MCF 10A (cell line): Measurements from ENCODE around the gene DKKL1. TPM values are rescaled to one million over a fixed set of nuclear protein-coding genes. Genes with fewer than 3 reads are reported as not detected.

Source experiments
- BruUV-seq: library from RNA; stranded (reverse); fragments of 400-500 nt; replicated peaks from 2 replicates; lab custom pipeline; 2021; lab: Mats Ljungman, UMichigan
- CTCF ChIA-PET: fragments of 300-600 bp; sonication (Branson Sonifier 250); formaldehyde crosslinking; extraction: SDS; loops from one replicate; lab custom pipeline; 2021; ENCODE audit warnings: antibody characterized with exemption, inconsistent platforms; lab: Yijun Ruan, JAX
- POLR2A ChIA-PET: fragments of 300-600, 350-650 bp; sonication (Branson Sonifier 250); formaldehyde crosslinking; extraction: SDS; loops from one replicate; lab custom pipeline; 2020; ENCODE audit warnings: antibody characterized with exemption, inconsistent platforms; lab: Yijun Ruan, JAX
- DNase-seq: peaks from one replicate; pipeline ENCODE4 v3.0.0-alpha.2; 2018; ENCODE audit not compliant: unreplicated experiment
- H3K27ac Mint-ChIP-seq: one replicate; pipeline ENCODE4 v1.8.0; 2022; ENCODE audit warnings: mild to moderate bottlenecking, low read depth, mixed read lengths; ENCODE audit not compliant: unreplicated experiment
- H3K27me3 Mint-ChIP-seq: one replicate; pipeline ENCODE4 v1.8.0; 2022; ENCODE audit warnings: mixed read lengths; ENCODE audit not compliant: insufficient read depth, unreplicated experiment
- H3K36me3 Mint-ChIP-seq: one replicate; pipeline ENCODE4 v1.8.0; 2022; ENCODE audit warnings: mild to moderate bottlenecking, moderate library complexity, mixed read lengths; ENCODE audit not compliant: insufficient read depth, unreplicated experiment
- H3K4me1 Mint-ChIP-seq: one replicate; pipeline ENCODE4 v1.8.0; 2022; ENCODE audit warnings: mixed read lengths; ENCODE audit not compliant: insufficient read depth, unreplicated experiment
- H3K4me3 Mint-ChIP-seq: one replicate; pipeline ENCODE4 v1.8.0; 2022; ENCODE audit warnings: mild to moderate bottlenecking, moderate library complexity, mixed read lengths; ENCODE audit not compliant: unreplicated experiment
- H3K9me3 Mint-ChIP-seq: one replicate; pipeline ENCODE4 v1.8.0; 2022; ENCODE audit warnings: mixed read lengths; ENCODE audit not compliant: unreplicated experiment
- intact Hi-C: fragments of 100-400 bp; cut with micrococcal nuclease; formaldehyde crosslinking; loops from 2 replicates; pipeline ENCODE4 v1.14.1; 2022
- total RNA-seq: library from RNA; stranded (reverse); gene quantifications from 2 replicates; pipeline ENCODE4 v1.2.3, GENCODE V29; 2022
- TF ChIP-seq, protein P1 (sequence below): fragments of 200-600 bp; IDR thresholded peaks from one replicate; pipeline ENCODE4 v1.8.0; 2022; ENCODE audit warnings: antibody characterized with exemption, mild to moderate bottlenecking; ENCODE audit not compliant: unreplicated experiment

DKKL1 gene
- total RNA-seq, 1 experiment from 2014 or later: not detected

DNA sequence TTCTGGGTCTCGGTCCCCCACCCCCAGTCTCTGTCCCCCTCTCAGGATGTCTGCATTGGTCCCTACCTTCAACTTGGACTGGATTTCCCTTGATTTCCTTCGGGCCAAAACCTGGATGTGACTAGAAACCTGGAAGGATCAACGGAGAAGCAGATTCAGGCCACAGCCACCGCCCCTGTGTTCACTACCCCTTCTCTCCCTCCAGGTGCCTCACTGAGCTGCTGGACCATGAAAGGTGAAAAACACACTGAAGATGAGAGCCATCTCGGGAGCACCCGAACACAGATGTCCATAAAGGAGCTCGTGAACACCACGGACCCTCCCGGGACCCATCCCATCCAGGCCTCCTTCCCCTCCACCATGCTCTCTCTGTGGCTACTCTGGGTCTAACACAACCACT is 6.5 kb upstream of the DKKL1 start:
- POLR2A ChIA-PET: interaction anchor here (0.8 kb wide), 1 partner anchor 22 kb away, joined by 3 read pairs; no protein-coding TSS in a partner anchor
- no peaks in the 10 kb centered on the region for H3K36me3 Mint-ChIP-seq
- TF ChIP-seq, protein P1, sequence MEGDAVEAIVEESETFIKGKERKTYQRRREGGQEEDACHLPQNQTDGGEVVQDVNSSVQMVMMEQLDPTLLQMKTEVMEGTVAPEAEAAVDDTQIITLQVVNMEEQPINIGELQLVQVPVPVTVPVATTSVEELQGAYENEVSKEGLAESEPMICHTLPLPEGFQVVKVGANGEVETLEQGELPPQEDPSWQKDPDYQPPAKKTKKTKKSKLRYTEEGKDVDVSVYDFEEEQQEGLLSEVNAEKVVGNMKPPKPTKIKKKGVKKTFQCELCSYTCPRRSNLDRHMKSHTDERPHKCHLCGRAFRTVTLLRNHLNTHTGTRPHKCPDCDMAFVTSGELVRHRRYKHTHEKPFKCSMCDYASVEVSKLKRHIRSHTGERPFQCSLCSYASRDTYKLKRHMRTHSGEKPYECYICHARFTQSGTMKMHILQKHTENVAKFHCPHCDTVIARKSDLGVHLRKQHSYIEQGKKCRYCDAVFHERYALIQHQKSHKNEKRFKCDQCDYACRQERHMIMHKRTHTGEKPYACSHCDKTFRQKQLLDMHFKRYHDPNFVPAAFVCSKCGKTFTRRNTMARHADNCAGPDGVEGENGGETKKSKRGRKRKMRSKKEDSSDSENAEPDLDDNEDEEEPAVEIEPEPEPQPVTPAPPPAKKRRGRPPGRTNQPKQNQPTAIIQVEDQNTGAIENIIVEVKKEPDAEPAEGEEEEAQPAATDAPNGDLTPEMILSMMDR: no peak
- no peak for DNase-seq
- no peaks in the 10 kb centered on the region for H3K4me1 Mint-ChIP-seq
- BruUV-seq: no TSS peak
- no peak overlapping the region for H3K4me3 Mint-ChIP-seq
- CTCF ChIA-PET: no interaction called here
- H3K9me3 Mint-ChIP-seq: no peaks in the 10 kb centered on the region
- intact Hi-C loops: no loop called here
- no peak overlapping the region for H3K27ac Mint-ChIP-seq
- no peaks in the 10 kb centered on the region for H3K27me3 Mint-ChIP-seq

DNA sequence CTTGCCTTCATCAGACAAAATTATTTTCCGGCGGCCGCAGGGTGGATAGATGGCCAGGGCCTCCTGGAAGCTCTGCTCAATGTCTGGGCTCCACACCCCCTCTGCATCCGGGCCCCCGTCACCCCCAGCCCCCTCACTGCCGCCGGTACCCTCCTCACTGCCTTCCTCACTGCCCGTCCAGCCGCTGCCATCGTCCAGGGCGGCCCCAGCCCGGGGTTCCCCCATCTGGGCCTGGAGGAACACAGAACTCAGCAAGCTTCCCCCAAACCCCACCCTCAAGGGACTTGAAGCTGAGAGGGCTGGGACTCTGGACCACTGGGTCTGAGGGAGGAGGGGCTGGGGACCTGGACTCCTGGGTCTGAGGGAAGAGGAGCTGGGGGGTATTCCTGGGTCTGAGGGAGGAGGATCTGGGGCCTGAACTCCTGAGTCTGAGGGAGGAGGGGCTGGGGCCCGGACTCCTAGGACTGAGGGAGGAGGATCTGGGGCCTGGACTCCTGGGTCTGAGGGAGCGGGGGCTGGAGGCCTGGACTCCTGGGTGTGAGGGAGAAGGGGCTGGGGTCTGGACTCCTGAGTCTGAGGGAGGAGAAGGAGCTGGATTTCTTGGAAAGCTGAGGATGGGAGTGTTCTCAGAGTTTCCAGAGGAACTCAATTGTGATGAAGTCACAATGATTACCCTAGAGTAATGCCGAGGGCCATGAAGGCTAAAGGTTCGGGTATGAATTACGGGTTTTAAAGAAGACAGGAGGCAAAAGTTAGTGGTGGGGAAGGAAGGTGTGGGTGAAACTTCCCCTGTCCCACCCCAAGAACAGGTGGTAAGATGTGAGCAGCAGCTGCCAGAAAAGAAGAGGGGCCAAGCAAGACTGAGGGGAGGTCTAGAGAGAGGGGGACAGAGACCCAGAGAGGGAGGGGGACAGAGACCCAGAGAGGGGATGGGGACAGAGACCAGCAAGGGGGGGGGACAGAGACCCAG is 3.5 kb upstream of the DKKL1 start:
- BruUV-seq: no TSS peak
- no peak overlapping the region for H3K27ac Mint-ChIP-seq
- no peak for DNase-seq
- intact Hi-C loops: no loop called here
- no peak overlapping the region for H3K4me3 Mint-ChIP-seq
- H3K36me3 Mint-ChIP-seq: no peaks in the 10 kb centered on the region
- no peaks in the 10 kb centered on the region for H3K9me3 Mint-ChIP-seq
- ChIA-PET POLR2A (interaction anchor here (0.5 to 0.8 kb wide), 3 partner anchors 32 to 119 kb away, joined by 3 read pairs; no protein-coding TSS in a partner anchor), CTCF (interaction anchor here (0.7 kb wide), 1 partner anchor 133 kb away, joined by 3 read pairs; no protein-coding TSS in a partner anchor)
- TF ChIP-seq, protein P1: no peak
- H3K4me1 Mint-ChIP-seq: no peaks in the 10 kb centered on the region
- no peaks in the 10 kb centered on the region for H3K27me3 Mint-ChIP-seq

DNA sequence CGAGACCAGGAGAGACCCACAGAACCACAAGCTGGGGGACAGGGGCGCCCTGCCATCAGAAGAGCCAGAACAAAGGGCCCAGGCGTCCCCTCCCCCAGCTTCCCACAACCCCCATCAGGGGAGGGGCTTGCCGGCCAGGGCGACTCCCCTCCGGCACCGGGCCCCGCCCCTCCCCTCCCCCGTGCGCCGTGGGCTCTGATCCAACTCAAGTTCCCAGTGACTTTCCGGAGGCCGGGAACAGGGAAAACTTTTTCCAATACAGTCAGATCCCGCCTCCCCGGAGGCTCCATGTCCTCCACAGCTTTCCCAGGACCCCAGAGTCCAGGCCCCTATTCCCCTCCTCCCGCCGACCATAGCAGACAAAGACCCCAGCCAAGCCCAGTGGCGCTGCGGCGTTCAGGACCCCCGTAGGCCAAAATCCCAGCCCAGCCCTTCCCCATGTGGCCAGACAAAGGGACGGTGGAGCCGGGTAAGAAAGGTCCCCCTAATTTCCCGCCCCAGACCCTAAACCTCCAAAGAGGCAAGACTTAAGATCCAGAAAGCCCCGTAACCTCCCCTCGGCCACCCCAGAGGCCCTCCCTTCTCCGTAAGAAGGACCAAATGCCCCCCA is 2.1 kb upstream of the DKKL1 start:
- CTCF ChIA-PET: no interaction called here
- H3K4me1 Mint-ChIP-seq: no peaks in the 10 kb centered on the region

More for the DNA sequence above, 2.1 kb upstream of the DKKL1 start:
- TF ChIP-seq, protein P1: no peak
- POLR2A ChIA-PET: interaction anchor here (0.5 kb wide), 1 partner anchor 506 kb away, joined by 3 read pairs; no protein-coding TSS in a partner anchor
- no TSS peak for BruUV-seq
- Mint-ChIP-seq H3K4me3 (no peak overlapping the region), H3K27ac (peak overlapping the region; percentile 59), H3K36me3 (no peaks in the 10 kb centered on the region), H3K27me3 (no peaks in the 10 kb centered on the region), H3K9me3 (no peaks in the 10 kb centered on the region)
- intact Hi-C loops: no loop called here
- peak; percentile 68 for DNase-seq
